Ovary (tissue), 9 donors: ENCODE data around the gene DOHH. TPM values are rescaled to one million over a fixed set of nuclear protein-coding genes. Genes with fewer than 3 reads are reported as not detected.

Experiments used
- DNase-seq, 5 donors: peaks; one replicate each; pipeline ENCODE4 v3.0.0-alpha.2; 2019 to 2020
- H3K27ac ChIP-seq, 2 donors: fragments of 200-600 bp; one replicate each; pipeline versions ENCODE4 v1.5.1 to v1.8.0; 2019 to 2022
- H3K27me3 ChIP-seq: fragments of 200-600 bp; one replicate; pipeline ENCODE4 v1.8.0; 2022
- H3K36me3 ChIP-seq: fragments of 200-600 bp; sonication (generic); one replicate; pipeline ENCODE4 v1.5.1; 2019
- H3K4me1 ChIP-seq: one replicate; pipeline ENCODE4 v1.8.1; 2013; ENCODE audit warnings: mild to moderate bottlenecking, moderate library complexity; ENCODE audit not compliant: insufficient read depth
- H3K4me3 ChIP-seq: fragments of 200-600 bp; sonication (generic); one replicate; pipeline ENCODE4 v1.5.1; 2017
- H3K9me3 ChIP-seq, 2 donors: fragments of 200-600 bp in 1 of 2; sonication (generic) in 1 of 2; one replicate each; pipeline versions ENCODE4 v1.5.1 to v1.8.1; 2013 to 2019; ENCODE audit warnings: mild to moderate bottlenecking in 1 of 2, moderate library complexity in 1 of 2
- EP300 ChIP-seq: sonication (generic); formaldehyde crosslinking; IDR thresholded peaks from one replicate; pipeline ENCODE4 v1.6.1; 2017; ENCODE audit warnings: antibody characterized with exemption
- POLR2A ChIP-seq: fragments of 450-650 bp; IDR thresholded peaks from one replicate; pipeline ENCODE4 v1.6.1; 2017; ENCODE audit warnings: antibody characterized with exemption, mild to moderate bottlenecking, moderate library complexity
- WGBS, 3 donors: extraction: QIAGEN DNeasy Blood & Tissue Kit in 1 of 3; methylation state at CpG; one replicate each; pipeline versions ENCODE4 v1.1.5 to v1.1.7; 2013 to 2017; 5-methylcytosine and 5-hydroxymethylcytosine counted together
- intact Hi-C, 4 donors: fragments of 100-400 bp; cut with DNase I; formaldehyde crosslinking; loops; one replicate each; pipeline versions ENCODE4 v1.11.0 to v1.15.1; 2022 to 2023
- polyA plus RNA-seq, 2 donors: library from polyadenylated mRNA; stranded (reverse); fragments of 200-250 nt in 1 of 2; fragments of 350-450 nt in 1 of 2; fragmentation: Illumina TruSeq in 1 of 2; extraction: RNeasy Lipid Tissue Mini Kit (QIAGEN cat#74804) in 1 of 2; gene quantifications; one replicate each; pipeline ENCODE4 v1.2.3, GENCODE V29; 2013 to 2014
- total RNA-seq, 7 donors: library from RNA; depleted of rRNA in 2 of 7; stranded (reverse); fragments of >200 nt in 2 of 7; fragmentation: NEBNext Ultra II Directional in 3 of 7; extraction: Animal tissue kit (Norgen Biotek cat#: 25700) in 3 of 7; gene quantifications; one replicate each; pipeline versions ENCODE4 v1.1.0 to v1.2.4, GENCODE V29; 2016 to 2023
- TF ChIP-seq, protein P1 (sequence below), 3 donors: fragments of 450-650 bp in 2 of 3; fragments of 200-600 bp in 1 of 3; IDR thresholded peaks; one replicate each; pipeline versions ENCODE4 v1.5.1 to v1.8.0; 2016 to 2022; ENCODE audit warnings: antibody characterized with exemption in 3 of 3, mild to moderate bottlenecking in 1 of 3
- donor health status: DM: no; HTN: no; CAD: no; lungs with moderate emphysema.
- donor health status: DM: no; HTN: no; CAD: no.
- donor health status: Bipolar disorder and iron deficiency.
- donor health status: DM: yes; HTN: yes; CAD: no.
- donor health status: DM: no; HTN: no; CAD: no.
- donor health status: DM: yes; HTN: yes; CAD: no.

The DOHH gene
- total and polyA plus RNA-seq, 9 donors = 7.1 to 14.5 (median 8.5) TPM; not detected in 1

- peak in 1 of 5 donors; percentile 44 for DNase-seq
- no peak for TF ChIP-seq EP300
- TF ChIP-seq, protein P1, sequence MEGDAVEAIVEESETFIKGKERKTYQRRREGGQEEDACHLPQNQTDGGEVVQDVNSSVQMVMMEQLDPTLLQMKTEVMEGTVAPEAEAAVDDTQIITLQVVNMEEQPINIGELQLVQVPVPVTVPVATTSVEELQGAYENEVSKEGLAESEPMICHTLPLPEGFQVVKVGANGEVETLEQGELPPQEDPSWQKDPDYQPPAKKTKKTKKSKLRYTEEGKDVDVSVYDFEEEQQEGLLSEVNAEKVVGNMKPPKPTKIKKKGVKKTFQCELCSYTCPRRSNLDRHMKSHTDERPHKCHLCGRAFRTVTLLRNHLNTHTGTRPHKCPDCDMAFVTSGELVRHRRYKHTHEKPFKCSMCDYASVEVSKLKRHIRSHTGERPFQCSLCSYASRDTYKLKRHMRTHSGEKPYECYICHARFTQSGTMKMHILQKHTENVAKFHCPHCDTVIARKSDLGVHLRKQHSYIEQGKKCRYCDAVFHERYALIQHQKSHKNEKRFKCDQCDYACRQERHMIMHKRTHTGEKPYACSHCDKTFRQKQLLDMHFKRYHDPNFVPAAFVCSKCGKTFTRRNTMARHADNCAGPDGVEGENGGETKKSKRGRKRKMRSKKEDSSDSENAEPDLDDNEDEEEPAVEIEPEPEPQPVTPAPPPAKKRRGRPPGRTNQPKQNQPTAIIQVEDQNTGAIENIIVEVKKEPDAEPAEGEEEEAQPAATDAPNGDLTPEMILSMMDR (IDR thresholded peaks at IDR 0.05) = no peak
- no peak for TF ChIP-seq POLR2A
- intact Hi-C loops = no loop called here
- Histone ChIP-seq H3K27ac (peak overlapping the region in 1 of 2 donors; percentile 78), H3K27me3 (no peaks in the 10 kb centered on the region), H3K9me3 (no peaks in the 10 kb centered on the region), H3K4me1 (peaks cover 9% of the 10 kb centered on the region), H3K36me3 (no peaks in the 10 kb centered on the region), H3K4me3 (no peak overlapping the region)
- WGBS, 3 donors = 39 to 50% (median 41%) methylated on average over 13 of the region's 13 CpGs
Observed at GRCh38 chr19:3537101-3537437, 36.6 kb upstream of the DOHH start.

DNA sequence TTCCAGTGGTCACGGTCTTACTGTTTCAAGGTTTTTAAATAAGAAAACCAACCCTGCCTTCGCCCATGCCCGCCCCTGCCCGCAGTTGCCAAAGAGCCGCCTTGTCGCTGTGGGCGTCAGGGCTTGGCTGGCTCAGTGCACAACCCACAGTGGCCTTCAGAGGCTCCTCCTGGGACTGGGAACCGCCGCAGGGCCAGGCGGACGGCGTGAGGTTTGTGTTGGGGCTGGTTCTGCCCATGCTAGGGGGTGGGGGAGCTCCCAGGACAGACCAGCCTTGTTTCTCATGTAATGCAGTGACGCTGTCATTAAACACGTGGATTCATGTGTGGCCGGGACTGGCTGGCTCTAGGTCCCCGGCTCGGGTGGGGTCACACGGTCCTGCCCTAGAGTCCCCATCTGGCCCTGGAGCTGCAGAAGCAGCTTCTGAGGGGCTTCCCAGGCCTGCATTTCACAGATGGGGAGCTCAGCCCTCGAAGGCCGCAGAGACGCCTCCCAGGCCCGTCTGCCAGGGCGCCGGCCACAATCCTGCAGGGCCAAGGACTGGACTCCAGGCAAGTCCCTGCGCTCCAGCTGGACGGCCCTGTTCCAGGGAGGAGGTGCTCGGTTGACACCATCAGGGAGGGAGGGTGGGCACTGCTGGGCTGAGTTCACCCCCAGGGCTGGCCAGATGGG is 36.1 kb upstream of the DOHH start:
- intact Hi-C loops = no loop called here
- peak overlapping the region in 1 of 2 donors; percentile 78 for H3K27ac ChIP-seq
- 23 to 47% (median 34%) methylated on average over 26 to 27 of the region's 27 CpGs for WGBS, 3 donors

GRCh38 chr19:3535981-3536380 is 35.5 kb upstream of the DOHH start:
- Histone ChIP-seq H3K27me3 (no peaks in the 10 kb centered on the region), H3K27ac (peak overlapping the region in 1 of 2 donors; percentile 78), H3K36me3 (no peaks in the 10 kb centered on the region), H3K4me1 (peaks cover 9% of the 10 kb centered on the region), H3K9me3 (no peaks in the 10 kb centered on the region), H3K4me3 (no peak overlapping the region)
- WGBS, 3 donors = 64 to 71% (median 68%) methylated on average over 10 of the region's 10 CpGs
- intact Hi-C loops = no loop called here
- TF ChIP-seq POLR2A = no peak
- no peak for TF ChIP-seq EP300
- TF ChIP-seq, protein P1 (IDR thresholded peaks at IDR 0.05) = no peak
- DNase-seq = peak in 1 of 5 donors; percentile 27

More for the DNA sequence above, 36.1 kb upstream of the DOHH start:
- TF ChIP-seq EP300 (no peak), POLR2A (no peak)
- TF ChIP-seq, protein P1 (IDR thresholded peaks at IDR 0.05) = no peak
- no peak overlapping the region for H3K4me3 ChIP-seq
- H3K4me1 ChIP-seq = peaks cover 9% of the 10 kb centered on the region
- peak; percentile 62 to 76 (median 71) for DNase-seq
- H3K9me3 ChIP-seq = no peaks in the 10 kb centered on the region
- H3K27me3 ChIP-seq = no peaks in the 10 kb centered on the region
- H3K36me3 ChIP-seq = no peaks in the 10 kb centered on the region

DNA sequence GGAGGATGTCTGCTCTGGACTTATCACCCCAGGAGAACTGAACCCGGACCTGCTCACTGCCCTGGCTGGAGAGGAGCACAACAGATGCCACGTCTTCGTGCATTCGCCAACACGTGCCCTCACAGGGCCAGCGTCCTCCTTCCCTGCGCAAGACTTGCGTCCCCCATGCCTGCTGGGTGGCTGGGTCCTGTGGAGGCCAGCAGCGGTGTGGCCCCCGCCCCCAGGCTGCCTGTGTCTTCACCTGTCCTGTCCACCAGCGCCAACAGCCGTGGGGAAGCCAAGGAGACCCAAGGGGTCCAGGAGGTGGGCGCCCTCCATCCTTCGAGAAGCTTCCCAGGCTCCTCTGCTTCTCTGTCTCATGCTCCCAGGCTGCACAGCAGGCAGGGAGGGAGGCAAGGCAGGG is 35.1 kb upstream of the DOHH start:
- intact Hi-C loops = no loop called here

More for the DNA sequence above, 35.1 kb upstream of the DOHH start:
- TF ChIP-seq EP300 = no peak
- TF ChIP-seq, protein P1 (IDR thresholded peaks at IDR 0.05) = no peak
- TF ChIP-seq POLR2A = no peak
- H3K4me3 ChIP-seq = no peak overlapping the region
- 89 to 92% (median 91%) methylated on average over 14 of the region's 14 CpGs for WGBS, 3 donors
- no peaks in the 10 kb centered on the region for H3K36me3 ChIP-seq
- peak in 3 of 5 donors; percentile 14 to 36 (median 35) for DNase-seq
- no peaks in the 10 kb centered on the region for H3K9me3 ChIP-seq
- peak overlapping the region in 1 of 2 donors; percentile 78 for H3K27ac ChIP-seq
- H3K27me3 ChIP-seq = no peaks in the 10 kb centered on the region
- peaks cover 9% of the 10 kb centered on the region for H3K4me1 ChIP-seq
